Adrenal gland (tissue), 12 donors: Measurements from ENCODE around the gene FOXN3. TPM values are rescaled to one million over a fixed set of nuclear protein-coding genes. Genes with fewer than 3 reads are reported as not detected.
"Not testable (repeated sequence)": the region's sequence is repeated elsewhere in the genome, so short reads cannot be mapped to it uniquely, and the experiment has no call there.

Experiments used
- DNase-seq, 7 donors: peaks; one replicate each; pipeline ENCODE4 v3.0.0-alpha.2; 2019 to 2020
- H3K27ac ChIP-seq, 5 donors: fragments of 200-600 bp; sonication (generic) in 4 of 5; 1 replicate in 3 of 5; 2 replicates in 2 of 5; pipeline versions ENCODE4 v1.5.1 to v1.8.0; 2016 to 2020; ENCODE audit warnings: mild to moderate bottlenecking in 1 of 5
- H3K27me3 ChIP-seq: fragments of 200-600 bp; 2 replicates; pipeline ENCODE4 v1.8.0; 2021
- H3K36me3 ChIP-seq, 2 donors: fragments of 200-600 bp; replicated peaks in 1 of 2; 1 replicate in 1 of 2; 2 replicates in 1 of 2; pipeline versions ENCODE4 v1.5.1 to v1.8.0; 2018 to 2022
- H3K4me1 ChIP-seq, 2 donors: fragments of 200-600 bp; replicated peaks in 1 of 2; 1 replicate in 1 of 2; 2 replicates in 1 of 2; pipeline versions ENCODE4 v1.5.1 to v1.8.0; 2018 to 2021
- H3K4me3 ChIP-seq, 4 donors: fragments of 200-600 bp; sonication (generic) in 3 of 4; one replicate each; pipeline ENCODE4 v1.5.1; 2016 to 2018
- H3K9me3 ChIP-seq, 3 donors: fragments of 200-600 bp; sonication (generic) in 1 of 3; replicated peaks in 1 of 3; 1 replicate in 2 of 3; 2 replicates in 1 of 3; pipeline versions ENCODE4 v1.5.1 to v1.8.0; 2016 to 2021
- CTCF ChIP-seq, 6 experiments: fragments of 450-650 bp in 4 of 6; fragments of 200-600 bp in 2 of 6; sonication (generic) in 1 of 6; IDR thresholded peaks; 1 replicate in 5 of 6; 2 replicates in 1 of 6; pipeline versions ENCODE4 v1.5.1 to v1.8.0; 2016 to 2021; ENCODE audit warnings: antibody characterized with exemption in 6 of 6, mild to moderate bottlenecking in 2 of 6, moderate library complexity in 1 of 6
- POLR2A ChIP-seq, 2 donors: fragments of 450-650 bp; IDR thresholded peaks; one replicate each; pipeline ENCODE4 v1.6.1; 2017; ENCODE audit warnings: antibody characterized with exemption in 2 of 2, mild to moderate bottlenecking in 2 of 2, moderate library complexity in 1 of 2
- WGBS, 4 donors: extraction: QIAGEN DNeasy Blood & Tissue Kit in 2 of 4; methylation state at CpG; one replicate each; pipeline versions ENCODE4 v1.1.5 to v1.1.7; 2013 to 2017; 5-methylcytosine and 5-hydroxymethylcytosine counted together
- intact Hi-C, 2 donors: fragments of 100-400 bp; cut with DNase I; formaldehyde crosslinking; loops; one replicate each; pipeline versions ENCODE4 v1.14.1 to v1.15.0; 2022 to 2023
- polyA plus RNA-seq, 3 donors: library from polyadenylated mRNA; stranded (reverse); fragments of 200-250 nt in 2 of 3; fragments of 350-450 nt in 1 of 3; fragmentation: Illumina TruSeq in 1 of 3; extraction: RNeasy Lipid Tissue Mini Kit (QIAGEN cat#74804) in 1 of 3; gene quantifications; one replicate each; pipeline ENCODE4 v1.2.3, GENCODE V29; 2013 to 2014
- total RNA-seq, 9 donors: library from RNA; depleted of rRNA in 4 of 9; stranded (reverse); fragments of >200 nt in 4 of 9; fragments of 120-200 nt in 1 of 9; fragmentation: NEBNext Ultra II Directional in 1 of 9; extraction: Animal tissue kit (Norgen Biotek cat#: 25700) in 1 of 9; gene quantifications; one replicate each; pipeline versions ENCODE4 v1.1.0 to v1.2.4, GENCODE V29; 2013 to 2023
- donor health status: healthy with polysubstance abuse.
- donor health status: Bipolar disorder and iron deficiency.
- donor health status: DM: yes; HTN: yes; CAD: no.
- donor health status: DM: no; HTN: no; CAD: no.
- donor health status: DM: no; HTN: no; CAD: no.
- donor health status: DM: yes; HTN: yes; CAD: no.

FOXN3 gene
- total and polyA plus RNA-seq, 12 donors, result 10.7 to 131 (median 96.8) TPM

GRCh38 chr14:89155491-89155890, 261.5 kb downstream of the FOXN3 start:
- H3K27ac ChIP-seq, result no peak overlapping the region
- H3K9me3 ChIP-seq, result no peaks in the 10 kb centered on the region
- intact Hi-C loops, result no loop called here
- 90 to 96% (median 93%) methylated on average over 5 of the region's 5 CpGs for WGBS, 4 donors
- H3K27me3 ChIP-seq, result no peaks in the 10 kb centered on the region
- no peak overlapping the region for H3K4me3 ChIP-seq
- no peak for DNase-seq
- H3K36me3 ChIP-seq, result no peaks in the 10 kb centered on the region
- H3K4me1 ChIP-seq, result no peaks in the 10 kb centered on the region
- TF ChIP-seq CTCF (IDR thresholded peaks at IDR 0.05) (no peak), POLR2A (IDR thresholded peaks at IDR 0.05) (no peak)

- H3K4me3 ChIP-seq, DNase-seq, H3K9me3 ChIP-seq, H3K36me3 ChIP-seq, H3K27me3 ChIP-seq, H3K27ac ChIP-seq, H3K4me1 ChIP-seq, intact Hi-C loops: not testable (repeated sequence)
- 88 to 95% (median 90%) methylated on average over 2 of the region's 2 CpGs for WGBS, 4 donors
These were observed 265.3 kb downstream of the FOXN3 start for GRCh38 chr14:89151693-89152092.

- no peaks in the 10 kb centered on the region for H3K27me3 ChIP-seq
- DNase-seq, result no peak
- WGBS, 4 donors, result 82 to 92% (median 84%) methylated on average over 7 of the region's 7 CpGs
These were observed 270.8 kb downstream of the FOXN3 start for GRCh38 chr14:89146274-89146673.

GRCh38 chr14:89144642-89145041, 272.4 kb downstream of the FOXN3 start:
- Histone ChIP-seq H3K4me3 (no peak overlapping the region), H3K9me3 (no peaks in the 10 kb centered on the region), H3K27ac (no peak overlapping the region), H3K27me3 (no peaks in the 10 kb centered on the region), H3K4me1 (no peaks in the 10 kb centered on the region), H3K36me3 (no peaks in the 10 kb centered on the region)
- 78 to 84% (median 83%) methylated on average over 5 of the region's 5 CpGs for WGBS, 4 donors
- TF ChIP-seq CTCF (IDR thresholded peaks at IDR 0.05) (no peak), POLR2A (IDR thresholded peaks at IDR 0.05) (no peak)
- DNase-seq, result no peak
- intact Hi-C loops, result no loop called here

More at GRCh38 chr14:89146274-89146673, 270.8 kb downstream of the FOXN3 start:
- Histone ChIP-seq H3K27ac (no peak overlapping the region), H3K4me1 (no peaks in the 10 kb centered on the region), H3K36me3 (no peaks in the 10 kb centered on the region), H3K4me3 (no peak overlapping the region), H3K9me3 (no peaks in the 10 kb centered on the region)
- intact Hi-C loops, result no loop called here
- TF ChIP-seq CTCF (IDR thresholded peaks at IDR 0.05), result no peak

- intact Hi-C loops, result no loop called here
- TF ChIP-seq CTCF (IDR thresholded peaks at IDR 0.05) (no peak), POLR2A (IDR thresholded peaks at IDR 0.05) (no peak)
- no peaks in the 10 kb centered on the region for H3K27me3 ChIP-seq
- no peaks in the 10 kb centered on the region for H3K9me3 ChIP-seq
- no peak overlapping the region for H3K4me3 ChIP-seq
- H3K4me1 ChIP-seq, result no peaks in the 10 kb centered on the region
- H3K36me3 ChIP-seq, result no peaks in the 10 kb centered on the region
- no peak for DNase-seq
- 80 to 92% (median 88%) methylated on average over 3 of the region's 3 CpGs for WGBS, 4 donors
- no peak overlapping the region for H3K27ac ChIP-seq
These were observed 273.0 kb downstream of the FOXN3 start for GRCh38 chr14:89144066-89144465.
